ENCODE data around the gene CNTNAP2.

CNTNAP2 gene

GRCh38 chr7:147400221-147400689 is 1283.7 kb downstream of the CNTNAP2 start:
- H3K4me3 ChIP-seq (ENCODE audit: control insufficient read depth, low read depth, low read length), result no peak overlapping the region
- DNase-seq (ENCODE audit: low read depth), result peak; percentile 69
- TF ChIP-seq CTCF (conservative IDR thresholded peaks at IDR 0.05; ENCODE audit: control insufficient read depth, insufficient read depth, low read depth, low read length), result no peak

GRCh38 chr7:147400925-147401324 is 1284.3 kb downstream of the CNTNAP2 start:
- no peak overlapping the region for H3K4me3 ChIP-seq (ENCODE audit: control insufficient read depth, low read depth, low read length)
- no peak for TF ChIP-seq CTCF (conservative IDR thresholded peaks at IDR 0.05; ENCODE audit: control insufficient read depth, insufficient read depth, low read depth, low read length)
- no peak for DNase-seq (ENCODE audit: low read depth)

- no peak for DNase-seq (ENCODE audit: low read depth)
- no peak for TF ChIP-seq CTCF (conservative IDR thresholded peaks at IDR 0.05; ENCODE audit: control insufficient read depth, insufficient read depth, low read depth, low read length)
- H3K4me3 ChIP-seq (ENCODE audit: control insufficient read depth, low read depth, low read length), result no peak overlapping the region
Observed at GRCh38 chr7:147405621-147406020, 1289.0 kb downstream of the CNTNAP2 start.

- peak; percentile 6 for DNase-seq (ENCODE audit: low read depth)
- no peak overlapping the region for H3K4me3 ChIP-seq (ENCODE audit: control insufficient read depth, low read depth, low read length)
- no peak for TF ChIP-seq CTCF (conservative IDR thresholded peaks at IDR 0.05; ENCODE audit: control insufficient read depth, insufficient read depth, low read depth, low read length)
Observed at GRCh38 chr7:147406521-147407135, 1290.0 kb downstream of the CNTNAP2 start.

- TF ChIP-seq CTCF (conservative IDR thresholded peaks at IDR 0.05; ENCODE audit: control insufficient read depth, insufficient read depth, low read depth, low read length), result no peak
- no peak overlapping the region for H3K4me3 ChIP-seq (ENCODE audit: control insufficient read depth, low read depth, low read length)
- DNase-seq (ENCODE audit: low read depth), result no peak
Observed at GRCh38 chr7:147411096-147411495, 1294.5 kb downstream of the CNTNAP2 start.

- TF ChIP-seq CTCF (conservative IDR thresholded peaks at IDR 0.05; ENCODE audit: control insufficient read depth, insufficient read depth, low read depth, low read length), result no peak
- no peak overlapping the region for H3K4me3 ChIP-seq (ENCODE audit: control insufficient read depth, low read depth, low read length)
- no peak for DNase-seq (ENCODE audit: low read depth)
Observed at GRCh38 chr7:147412109-147412508, 1295.5 kb downstream of the CNTNAP2 start.

Data from fibroblast of mammary gland (primary cell).